ENCODE measurements around the gene COG8.

GRCh38 chr16:69376393-69377059, 37.2 kb upstream of the COG8 start:
- no peak for TF ChIP-seq POLR2A (IDR thresholded peaks at IDR 0.05; ENCODE audit: low read length)
- TF ChIP-seq GATA1 (IDR thresholded peaks at IDR 0.05; ENCODE audit: low read depth, low read length), result no peak

Measured in erythroblast (primary cell).